ENCODE measurements around the gene SCN5A.

GRCh38 chr3:38582941-38583645 is 66.4 kb downstream of the SCN5A start:
- TF ChIP-seq CTCF (conservative IDR thresholded peaks at IDR 0.05) (no peak), EZH2 (IDR thresholded peaks at IDR 0.05; ENCODE audit: low read depth) (no peak)

All from PC-9 (cell line).